ENCODE results near the gene ADISSP. TPM values are rescaled to one million over a fixed set of nuclear protein-coding genes. Genes with fewer than 3 reads are reported as not detected.

The ADISSP gene
- total RNA-seq, 1 donor = 18.5 TPM

DNA sequence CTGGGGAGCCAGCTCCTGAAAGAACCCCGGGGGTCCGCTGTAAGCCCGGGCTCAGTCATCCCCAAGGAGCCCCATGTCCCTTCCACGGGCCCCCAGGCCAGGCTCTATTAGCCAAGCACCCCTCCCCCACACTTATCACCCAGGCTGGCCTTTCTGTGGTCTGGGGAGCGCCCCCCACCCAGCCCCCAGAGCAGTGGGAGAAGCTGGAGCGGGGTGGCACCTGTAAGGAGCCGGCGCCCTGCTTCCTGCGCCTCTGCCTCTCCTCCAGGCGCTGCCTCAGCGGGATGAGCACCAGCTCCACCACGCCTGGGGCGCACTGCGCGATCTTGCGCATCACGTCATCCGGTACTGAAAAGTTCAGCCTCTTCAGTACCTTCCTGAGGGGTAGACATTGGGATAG lies 11.4 kb upstream of the ADISSP start:
- Histone ChIP-seq H2AFZ (ENCODE audit: low read length) (no peak overlapping the region), H3K4me3 (ENCODE audit: insufficient read depth, low read length) (no peak overlapping the region), H3K4me1 (ENCODE audit: insufficient read depth, low read length) (peaks cover 16% of the 10 kb centered on the region), H3K27ac (ENCODE audit: low read depth, low read length) (no peak overlapping the region), H3K9me3 (ENCODE audit: low read depth, low read length) (no peaks in the 10 kb centered on the region), H4K20me1 (ENCODE audit: insufficient read depth, low read length) (peaks cover 19% of the 10 kb centered on the region), H3K27me3 (ENCODE audit: insufficient read depth, low read length) (peaks cover 6% of the 10 kb centered on the region), H3K79me2 (ENCODE audit: insufficient read depth, low read length) (peaks cover 12% of the 10 kb centered on the region), H3K36me3 (ENCODE audit: insufficient read depth, low read length) (no peaks in the 10 kb centered on the region), H3K4me2 (ENCODE audit: insufficient read depth, low read length) (no peak overlapping the region)
- TF ChIP-seq, protein P1, sequence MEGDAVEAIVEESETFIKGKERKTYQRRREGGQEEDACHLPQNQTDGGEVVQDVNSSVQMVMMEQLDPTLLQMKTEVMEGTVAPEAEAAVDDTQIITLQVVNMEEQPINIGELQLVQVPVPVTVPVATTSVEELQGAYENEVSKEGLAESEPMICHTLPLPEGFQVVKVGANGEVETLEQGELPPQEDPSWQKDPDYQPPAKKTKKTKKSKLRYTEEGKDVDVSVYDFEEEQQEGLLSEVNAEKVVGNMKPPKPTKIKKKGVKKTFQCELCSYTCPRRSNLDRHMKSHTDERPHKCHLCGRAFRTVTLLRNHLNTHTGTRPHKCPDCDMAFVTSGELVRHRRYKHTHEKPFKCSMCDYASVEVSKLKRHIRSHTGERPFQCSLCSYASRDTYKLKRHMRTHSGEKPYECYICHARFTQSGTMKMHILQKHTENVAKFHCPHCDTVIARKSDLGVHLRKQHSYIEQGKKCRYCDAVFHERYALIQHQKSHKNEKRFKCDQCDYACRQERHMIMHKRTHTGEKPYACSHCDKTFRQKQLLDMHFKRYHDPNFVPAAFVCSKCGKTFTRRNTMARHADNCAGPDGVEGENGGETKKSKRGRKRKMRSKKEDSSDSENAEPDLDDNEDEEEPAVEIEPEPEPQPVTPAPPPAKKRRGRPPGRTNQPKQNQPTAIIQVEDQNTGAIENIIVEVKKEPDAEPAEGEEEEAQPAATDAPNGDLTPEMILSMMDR (IDR thresholded peaks at IDR 0.05; ENCODE audit: extremely low read depth, low read depth, low read length) = no peak
- peak; percentile 60 for DNase-seq (ENCODE audit: insufficient read length, low spot score, missing footprints)

DNA sequence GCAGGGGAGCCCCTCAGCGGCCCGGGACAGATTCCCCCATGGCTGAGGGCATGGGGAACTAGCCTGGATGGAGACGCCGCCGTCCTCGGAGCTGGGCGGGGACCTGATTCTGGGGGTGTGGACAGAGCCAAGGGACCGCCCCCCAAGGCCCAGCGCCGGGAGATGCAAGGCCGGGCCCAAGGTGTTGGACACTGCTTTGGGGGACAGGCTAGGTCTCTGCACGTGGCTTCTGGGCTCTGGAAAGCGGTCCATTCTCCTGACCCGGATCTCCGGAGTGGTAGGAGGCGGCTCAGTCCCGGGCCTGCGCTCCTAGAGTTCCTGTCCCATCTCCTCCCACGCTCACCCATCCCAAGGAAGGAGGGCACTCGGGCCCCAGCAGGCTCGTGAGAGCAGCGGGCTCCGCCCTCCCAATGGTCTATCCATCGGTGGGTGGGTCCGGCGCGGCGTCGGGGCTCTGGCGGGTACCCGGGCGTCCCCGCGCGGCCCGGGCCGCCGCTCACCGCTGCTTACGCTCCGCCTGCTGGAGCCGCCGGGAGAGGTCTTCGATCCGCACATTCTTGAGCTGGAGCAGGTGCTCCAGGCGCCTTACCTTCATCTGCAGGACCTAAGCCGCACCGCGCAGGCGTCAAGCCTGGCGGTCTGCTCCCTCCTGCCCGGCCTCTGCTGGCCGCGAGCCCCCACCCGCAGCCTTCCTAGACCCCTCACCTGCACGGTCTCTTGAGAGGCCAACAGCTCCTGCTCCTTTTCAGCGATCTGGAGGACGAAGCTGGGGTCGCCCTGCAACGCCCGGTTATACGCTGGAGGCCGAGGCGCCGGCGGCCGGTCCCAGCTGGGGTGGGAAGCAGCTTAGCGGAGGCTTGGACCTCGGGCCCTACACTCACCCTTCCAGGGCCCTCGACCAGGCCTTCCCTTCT lies 10.4 kb upstream of the ADISSP start:
- TF ChIP-seq, protein P1 (IDR thresholded peaks at IDR 0.05; ENCODE audit: extremely low read depth, low read depth, low read length) = no peak
- Histone ChIP-seq H3K27ac (ENCODE audit: low read depth, low read length) (no peak overlapping the region), H3K27me3 (ENCODE audit: insufficient read depth, low read length) (peaks cover 6% of the 10 kb centered on the region), H3K79me2 (ENCODE audit: insufficient read depth, low read length) (peaks cover 3% of the 10 kb centered on the region), H3K36me3 (ENCODE audit: insufficient read depth, low read length) (no peaks in the 10 kb centered on the region), H4K20me1 (ENCODE audit: insufficient read depth, low read length) (peaks cover 11% of the 10 kb centered on the region), H3K4me1 (ENCODE audit: insufficient read depth, low read length) (peaks cover 16% of the 10 kb centered on the region), H3K9me3 (ENCODE audit: low read depth, low read length) (no peaks in the 10 kb centered on the region), H3K4me3 (ENCODE audit: insufficient read depth, low read length) (peak overlapping the region; percentile 78), H3K4me2 (ENCODE audit: insufficient read depth, low read length) (peak overlapping the region; percentile 94), H2AFZ (ENCODE audit: low read length) (peak overlapping the region; percentile 98)
- DNase-seq (ENCODE audit: insufficient read length, low spot score, missing footprints) = peak; percentile 97

DNA sequence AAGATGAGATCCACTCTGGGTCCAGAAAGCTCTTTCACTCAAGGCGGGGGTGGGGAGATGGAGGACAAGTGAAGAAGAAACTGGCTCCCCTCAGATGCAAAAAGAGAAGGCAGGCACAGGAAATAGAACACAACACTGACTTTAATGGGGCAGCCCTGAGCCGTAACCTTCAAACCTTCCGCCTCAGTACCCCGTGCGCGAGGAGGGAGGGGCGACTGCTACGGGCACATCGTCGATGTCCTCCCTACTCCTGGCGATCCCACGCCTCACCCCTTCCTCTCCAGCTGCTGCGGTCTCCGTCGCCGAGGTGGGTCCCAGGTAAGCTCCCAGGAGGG lies 9.8 kb upstream of the ADISSP start:
- TF ChIP-seq, protein P1 (IDR thresholded peaks at IDR 0.05; ENCODE audit: extremely low read depth, low read depth, low read length) = no peak
- H4K20me1 ChIP-seq (ENCODE audit: insufficient read depth, low read length) = peaks cover 5% of the 10 kb centered on the region
- peak overlapping the region; percentile 98 for H2AFZ ChIP-seq (ENCODE audit: low read length)
- peak overlapping the region; percentile 78 for H3K4me3 ChIP-seq (ENCODE audit: insufficient read depth, low read length)
- no peaks in the 10 kb centered on the region for H3K36me3 ChIP-seq (ENCODE audit: insufficient read depth, low read length)
- H3K79me2 ChIP-seq (ENCODE audit: insufficient read depth, low read length) = no peaks in the 10 kb centered on the region
- H3K27ac ChIP-seq (ENCODE audit: low read depth, low read length) = no peak overlapping the region
- H3K4me1 ChIP-seq (ENCODE audit: insufficient read depth, low read length) = peaks cover 16% of the 10 kb centered on the region
- H3K4me2 ChIP-seq (ENCODE audit: insufficient read depth, low read length) = peak overlapping the region; percentile 94
- H3K9me3 ChIP-seq (ENCODE audit: low read depth, low read length) = no peaks in the 10 kb centered on the region
- DNase-seq (ENCODE audit: insufficient read length, low spot score, missing footprints) = no peak
- H3K27me3 ChIP-seq (ENCODE audit: insufficient read depth, low read length) = peaks cover 6% of the 10 kb centered on the region

DNA sequence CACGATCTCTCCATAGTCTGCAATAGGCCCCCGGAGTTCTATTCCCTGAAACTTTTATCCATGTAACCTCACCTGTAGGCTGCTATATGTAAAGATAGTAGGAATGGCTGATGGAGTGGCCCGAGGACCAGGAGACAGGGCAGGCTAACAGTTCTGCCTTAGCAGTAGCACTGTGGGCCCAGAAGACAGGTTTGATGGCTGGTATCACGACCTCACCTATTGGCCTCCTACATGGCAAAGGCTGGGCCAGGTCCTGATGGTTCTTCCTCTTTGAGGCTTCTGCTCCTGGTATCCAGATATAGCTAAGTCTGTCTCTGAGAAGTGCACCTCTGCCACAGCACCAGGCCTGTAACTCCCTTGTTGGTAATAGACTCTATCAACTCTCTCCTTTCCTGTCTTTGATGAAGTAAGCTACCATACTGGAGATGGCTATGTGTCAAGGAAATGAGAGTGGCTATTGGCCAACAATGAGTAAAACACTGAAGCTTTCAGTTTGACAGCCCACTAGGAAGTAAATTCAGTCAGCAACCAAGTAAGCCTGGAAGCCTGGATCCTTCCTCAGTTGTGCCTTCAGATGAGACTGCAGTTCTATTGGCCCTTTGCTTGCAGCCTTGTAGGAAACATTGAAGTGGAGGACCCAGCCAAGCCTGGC lies 8.0 kb upstream of the ADISSP start:
- H3K27ac ChIP-seq (ENCODE audit: low read depth, low read length) = no peak overlapping the region
- peaks cover 11% of the 10 kb centered on the region for H3K4me1 ChIP-seq (ENCODE audit: insufficient read depth, low read length)
- H3K36me3 ChIP-seq (ENCODE audit: insufficient read depth, low read length) = no peaks in the 10 kb centered on the region
- H3K9me3 ChIP-seq (ENCODE audit: low read depth, low read length) = no peaks in the 10 kb centered on the region
- H2AFZ ChIP-seq (ENCODE audit: low read length) = no peak overlapping the region
- DNase-seq (ENCODE audit: insufficient read length, low spot score, missing footprints) = peak; percentile 45
- no peak overlapping the region for H3K4me2 ChIP-seq (ENCODE audit: insufficient read depth, low read length)
- H3K79me2 ChIP-seq (ENCODE audit: insufficient read depth, low read length) = no peaks in the 10 kb centered on the region
- H4K20me1 ChIP-seq (ENCODE audit: insufficient read depth, low read length) = no peaks in the 10 kb centered on the region
- H3K27me3 ChIP-seq (ENCODE audit: insufficient read depth, low read length) = peaks cover 6% of the 10 kb centered on the region
- TF ChIP-seq, protein P1 (IDR thresholded peaks at IDR 0.05; ENCODE audit: extremely low read depth, low read depth, low read length) = no peak
- H3K4me3 ChIP-seq (ENCODE audit: insufficient read depth, low read length) = no peak overlapping the region

Data from osteoblast (primary cell).